OCI-LY7 (cell line): ENCODE measurements around the gene RFX3. TPM values are rescaled to one million over a fixed set of nuclear protein-coding genes. Genes with fewer than 3 reads are reported as not detected.
"Not testable (repeated sequence)": the region's sequence is repeated elsewhere in the genome, so short reads cannot be mapped to it uniquely, and the experiment has no call there.

ENCODE experiments used
- BruUV-seq: library from RNA; stranded (reverse); fragments of 400-500 nt; replicated peaks from 2 replicates; lab custom pipeline; 2021; lab: Mats Ljungman, UMichigan
- CTCF ChIA-PET: fragments of 300-600 bp; sonication (Branson Sonifier 250); formaldehyde crosslinking; loops from one replicate; lab custom pipeline; 2022; ENCODE audit warnings: antibody characterized with exemption; ENCODE audit not compliant: unreplicated experiment; lab: Charles Lee
- POLR2A ChIA-PET: fragments of 300-600 bp; sonication (Branson Sonifier 250); formaldehyde crosslinking; loops from one replicate; lab custom pipeline; 2022; ENCODE audit warnings: antibody characterized with exemption; lab: Charles Lee
- DNase-seq: peaks from one replicate; pipeline ENCODE4 v3.0.0-alpha.2; 2015; ENCODE audit warnings: low spot score
- H2AFZ ChIP-seq: fragments of 200-600 bp; sonication (generic), shearing (Covaris generic); 2 replicates; pipeline ENCODE4 v1.6.1; 2014; ENCODE audit warnings: mild to moderate bottlenecking, antibody characterized with exemption, low read length, moderate library complexity
- H3K27ac ChIP-seq: fragments of 200-600 bp; sonication (generic); 2 replicates; pipeline ENCODE4 v1.5.1; 2014; ENCODE audit warnings: mixed run types, low read depth, mild to moderate bottlenecking, moderate library complexity, low read length, inconsistent platforms; ENCODE audit not compliant: poor library complexity, severe bottlenecking
- H3K36me3 ChIP-seq: fragments of 200-600 bp; sonication (generic); 2 replicates; pipeline ENCODE4 v1.6.1; 2014; ENCODE audit warnings: mild to moderate bottlenecking, antibody characterized with exemption, low read length, moderate library complexity, mixed read lengths; ENCODE audit not compliant: insufficient read depth
- H3K4me1 ChIP-seq: fragments of 200-600 bp; sonication (generic); 2 replicates; pipeline ENCODE4 v1.5.1; 2014; ENCODE audit warnings: mild to moderate bottlenecking, low read length; ENCODE audit not compliant: insufficient read depth, poor library complexity, severe bottlenecking
- H3K4me2 ChIP-seq: fragments of 200-600 bp; sonication (generic); 2 replicates; pipeline ENCODE4 v1.6.1; 2014; ENCODE audit warnings: mild to moderate bottlenecking, low read length
- H3K4me3 ChIP-seq: fragments of 200-600 bp; sonication (generic); 2 replicates; pipeline ENCODE4 v1.5.1; 2014; ENCODE audit warnings: mild to moderate bottlenecking, low read depth, low read length; ENCODE audit not compliant: poor library complexity, severe bottlenecking
- H3K79me2 ChIP-seq: fragments of 200-600 bp; sonication (generic); 2 replicates; pipeline ENCODE4 v1.6.1; 2016; ENCODE audit warnings: low read depth, mild to moderate bottlenecking, low read length, moderate library complexity, mixed read lengths; ENCODE audit not compliant: insufficient read depth
- H3K9me2 ChIP-seq: fragments of 200-600 bp; sonication (generic); 2 replicates; pipeline ENCODE4 v1.6.1; 2016; ENCODE audit warnings: mild to moderate bottlenecking, low read length, mixed read lengths; ENCODE audit not compliant: insufficient read depth
- H3K9me3 ChIP-seq: fragments of 200-600 bp; sonication (generic); 2 replicates; pipeline ENCODE4 v1.6.1; 2014; ENCODE audit warnings: mild to moderate bottlenecking, mixed run types, low read length, mixed read lengths
- H4K20me1 ChIP-seq: fragments of 200-600 bp; sonication (generic); 2 replicates; pipeline ENCODE4 v1.6.1; 2014; ENCODE audit warnings: mild to moderate bottlenecking, antibody characterized with exemption, low read length, moderate library complexity, mixed read lengths; ENCODE audit not compliant: insufficient read depth
- EZH2phosphoT487 ChIP-seq: fragments of 200-600 bp; sonication (generic); IDR thresholded peaks from 2 replicates; pipeline ENCODE4 v1.6.1; 2018; ENCODE audit warnings: low read depth, borderline replicate concordance, mild to moderate bottlenecking, mixed run types, antibody characterized with exemption, low read length, moderate library complexity, mixed read lengths
- intact Hi-C: fragments of 100-400 bp; cut with micrococcal nuclease; formaldehyde crosslinking; loops from one replicate; pipeline ENCODE4 v1.10.0; 2022; ENCODE audit not compliant: unreplicated experiment
- total RNA-seq, 2 experiments: library from RNA; depleted of rRNA in 1 of 2; stranded (reverse); fragments of >200 nt in 1 of 2; shearing (Covaris generic) in 1 of 2; gene quantifications; 2 replicates each; pipeline ENCODE4 v1.2.3, GENCODE V29; 2014 to 2022
- TF ChIP-seq, protein P1 (sequence below): fragments of 200-600 bp; sonication (generic); conservative IDR thresholded peaks from 2 replicates; pipeline ENCODE4 v1.5.1; 2014; ENCODE audit warnings: mild to moderate bottlenecking, antibody characterized with exemption, low read length, moderate library complexity, mixed read lengths

The RFX3 gene
- total RNA-seq, 2 experiments from 2014 or later: 6.9 to 18.1 TPM

DNA sequence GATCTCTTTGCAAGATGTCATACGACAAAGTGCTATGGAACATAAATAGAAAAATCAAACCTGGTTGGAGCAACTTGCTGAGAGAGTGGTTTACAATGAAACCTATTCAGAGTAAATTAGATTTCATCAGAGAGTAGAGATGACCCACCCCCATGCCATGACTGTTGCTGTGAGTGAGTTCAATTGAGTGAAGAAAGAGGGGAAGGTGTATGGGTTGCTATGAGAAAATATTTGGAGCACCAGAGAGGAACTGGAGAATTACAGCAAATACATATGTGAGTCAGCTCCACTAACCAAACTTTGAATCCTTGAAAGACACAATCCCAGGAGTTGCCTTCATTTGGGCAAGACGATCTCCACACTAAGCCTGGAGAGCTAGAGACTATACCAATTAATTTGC lies 217.2 kb downstream of the RFX3 start:
- ChIA-PET POLR2A (no interaction called here), CTCF (no interaction called here)
- TF ChIP-seq EZH2phosphoT487: no peak
- TF ChIP-seq, protein P1, sequence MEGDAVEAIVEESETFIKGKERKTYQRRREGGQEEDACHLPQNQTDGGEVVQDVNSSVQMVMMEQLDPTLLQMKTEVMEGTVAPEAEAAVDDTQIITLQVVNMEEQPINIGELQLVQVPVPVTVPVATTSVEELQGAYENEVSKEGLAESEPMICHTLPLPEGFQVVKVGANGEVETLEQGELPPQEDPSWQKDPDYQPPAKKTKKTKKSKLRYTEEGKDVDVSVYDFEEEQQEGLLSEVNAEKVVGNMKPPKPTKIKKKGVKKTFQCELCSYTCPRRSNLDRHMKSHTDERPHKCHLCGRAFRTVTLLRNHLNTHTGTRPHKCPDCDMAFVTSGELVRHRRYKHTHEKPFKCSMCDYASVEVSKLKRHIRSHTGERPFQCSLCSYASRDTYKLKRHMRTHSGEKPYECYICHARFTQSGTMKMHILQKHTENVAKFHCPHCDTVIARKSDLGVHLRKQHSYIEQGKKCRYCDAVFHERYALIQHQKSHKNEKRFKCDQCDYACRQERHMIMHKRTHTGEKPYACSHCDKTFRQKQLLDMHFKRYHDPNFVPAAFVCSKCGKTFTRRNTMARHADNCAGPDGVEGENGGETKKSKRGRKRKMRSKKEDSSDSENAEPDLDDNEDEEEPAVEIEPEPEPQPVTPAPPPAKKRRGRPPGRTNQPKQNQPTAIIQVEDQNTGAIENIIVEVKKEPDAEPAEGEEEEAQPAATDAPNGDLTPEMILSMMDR: no peak
- H4K20me1 ChIP-seq: no peaks in the 10 kb centered on the region
- no peak overlapping the region for H2AFZ ChIP-seq
- no TSS peak for BruUV-seq
- no peaks in the 10 kb centered on the region for H3K9me2 ChIP-seq
- no peak overlapping the region for H3K4me2 ChIP-seq
- no peaks in the 10 kb centered on the region; the same call in 1 of the 2 replicates for H3K36me3 ChIP-seq
- H3K4me1 ChIP-seq: no peaks in the 10 kb centered on the region
- H3K27ac ChIP-seq: no peak overlapping the region
- DNase-seq: no peak
- H3K79me2 ChIP-seq: no peaks in the 10 kb centered on the region
- no peaks in the 10 kb centered on the region for H3K9me3 ChIP-seq
- H3K4me3 ChIP-seq: no peak overlapping the region
- intact Hi-C loops: no loop called here

DNA sequence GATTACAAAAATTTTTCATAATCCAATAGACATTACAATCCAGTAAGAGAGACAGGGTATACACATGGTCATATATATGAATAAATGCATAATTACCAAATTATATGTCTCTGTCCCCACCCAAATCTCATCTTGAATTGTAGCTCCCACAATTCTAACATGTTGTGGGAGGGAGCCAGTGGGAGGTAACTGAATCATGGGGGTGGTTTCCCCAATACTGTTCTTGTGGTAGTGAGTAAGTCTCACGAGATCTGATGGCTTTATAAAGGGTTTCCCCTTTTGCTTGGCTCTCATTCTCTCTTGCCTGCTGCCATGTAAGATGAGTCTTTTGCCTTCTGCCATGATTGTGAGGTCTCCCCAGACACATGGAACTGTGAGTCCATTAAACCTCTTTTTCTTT lies 221.4 kb downstream of the RFX3 start:
- DNase-seq, CTCF ChIA-PET, H3K36me3 ChIP-seq, POLR2A ChIA-PET, H3K9me2 ChIP-seq, H4K20me1 ChIP-seq, H3K4me2 ChIP-seq, H3K79me2 ChIP-seq, BruUV-seq, H2AFZ ChIP-seq, H3K9me3 ChIP-seq, H3K4me3 ChIP-seq, H3K27ac ChIP-seq: not testable (repeated sequence)
- H3K4me1 ChIP-seq: peaks cover 16% of the 10 kb centered on the region
- intact Hi-C loops: loop anchor here (5.0 kb wide), 1 partner anchor 62 kb away; no protein-coding TSS in a partner anchor

DNA sequence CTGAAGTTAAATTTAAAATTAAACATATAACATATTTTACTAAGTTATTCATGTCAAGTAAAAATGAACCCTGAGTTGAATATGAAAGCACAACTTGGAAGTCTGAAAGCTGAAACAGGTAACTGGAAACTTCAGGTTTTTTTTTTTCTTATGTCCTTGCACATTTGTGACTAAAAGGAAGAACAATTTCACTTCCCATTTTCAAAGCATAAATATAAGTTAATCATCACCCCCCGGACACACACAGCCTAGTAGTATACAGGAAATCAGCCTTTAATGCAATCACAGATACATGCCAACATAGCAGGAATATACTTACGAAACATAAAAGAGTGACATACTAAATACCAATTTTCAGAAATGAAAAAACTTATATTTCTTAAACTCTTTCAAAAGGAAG lies 225.9 kb downstream of the RFX3 start:
- H3K9me3 ChIP-seq: no peaks in the 10 kb centered on the region
- peak overlapping the region; percentile 48 for H3K4me3 ChIP-seq
- CTCF ChIA-PET: no interaction called here
- peaks cover 27% of the 10 kb centered on the region for H3K4me1 ChIP-seq
- peak overlapping the region; percentile 62 for H3K27ac ChIP-seq
- H2AFZ ChIP-seq: peak overlapping the region; percentile 46; the same call in 1 of the 2 replicates
- intact Hi-C loops: loop anchor here (5.0 kb wide), 1 partner anchor 58 kb away; no protein-coding TSS in a partner anchor
- H3K79me2 ChIP-seq: no peaks in the 10 kb centered on the region
- TF ChIP-seq, protein P1: no peak
- TF ChIP-seq EZH2phosphoT487: no peak
- peaks cover 3% of the 10 kb centered on the region; the same call in 1 of the 2 replicates for H3K9me2 ChIP-seq
- POLR2A ChIA-PET: interaction anchor here (1.4 kb wide), 1 partner anchor 21 kb away, joined by 4 read pairs; no protein-coding TSS in a partner anchor
- peak; percentile 86 for DNase-seq
- peaks cover 3% of the 10 kb centered on the region; the same call in 1 of the 2 replicates for H3K36me3 ChIP-seq
- H3K4me2 ChIP-seq: peak overlapping the region; percentile 70
- no peaks in the 10 kb centered on the region for H4K20me1 ChIP-seq
- no TSS peak for BruUV-seq
